ENCODE data around the gene PRAMEF11.

DNA sequence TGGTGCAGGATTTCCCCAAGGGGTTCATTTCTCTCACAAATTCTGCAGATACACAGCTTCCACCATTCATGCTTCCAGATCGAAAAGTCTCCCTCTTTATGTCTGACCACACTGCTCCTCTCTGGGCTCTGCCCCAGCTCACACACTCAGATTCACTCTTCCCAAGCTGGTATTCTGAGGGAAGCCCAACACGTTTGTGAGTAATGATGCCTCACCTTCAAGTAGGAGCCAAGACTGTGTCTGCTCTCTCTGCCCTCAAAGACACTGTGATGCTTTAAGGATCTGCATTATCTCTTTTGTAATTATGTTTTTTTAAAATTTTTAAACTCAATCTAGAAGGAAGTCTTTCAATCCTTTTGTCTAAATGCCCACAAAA is 19.8 kb downstream of the PRAMEF11 start:
- TF ChIP-seq, protein P1, sequence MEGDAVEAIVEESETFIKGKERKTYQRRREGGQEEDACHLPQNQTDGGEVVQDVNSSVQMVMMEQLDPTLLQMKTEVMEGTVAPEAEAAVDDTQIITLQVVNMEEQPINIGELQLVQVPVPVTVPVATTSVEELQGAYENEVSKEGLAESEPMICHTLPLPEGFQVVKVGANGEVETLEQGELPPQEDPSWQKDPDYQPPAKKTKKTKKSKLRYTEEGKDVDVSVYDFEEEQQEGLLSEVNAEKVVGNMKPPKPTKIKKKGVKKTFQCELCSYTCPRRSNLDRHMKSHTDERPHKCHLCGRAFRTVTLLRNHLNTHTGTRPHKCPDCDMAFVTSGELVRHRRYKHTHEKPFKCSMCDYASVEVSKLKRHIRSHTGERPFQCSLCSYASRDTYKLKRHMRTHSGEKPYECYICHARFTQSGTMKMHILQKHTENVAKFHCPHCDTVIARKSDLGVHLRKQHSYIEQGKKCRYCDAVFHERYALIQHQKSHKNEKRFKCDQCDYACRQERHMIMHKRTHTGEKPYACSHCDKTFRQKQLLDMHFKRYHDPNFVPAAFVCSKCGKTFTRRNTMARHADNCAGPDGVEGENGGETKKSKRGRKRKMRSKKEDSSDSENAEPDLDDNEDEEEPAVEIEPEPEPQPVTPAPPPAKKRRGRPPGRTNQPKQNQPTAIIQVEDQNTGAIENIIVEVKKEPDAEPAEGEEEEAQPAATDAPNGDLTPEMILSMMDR (IDR thresholded peaks at IDR 0.05; ENCODE audit: extremely low read depth in 1 of 2, insufficient read depth in 1 of 2, low read depth in 1 of 2, low read length in 2 of 2), result no peak
- TF ChIP-seq POLR2AphosphoS5 (IDR thresholded peaks at IDR 0.05; ENCODE audit: insufficient read depth, low read depth, low read length) (no peak), POLR2A (IDR thresholded peaks at IDR 0.05; ENCODE audit: low read depth, low read length) (no peak), EZH2 (IDR thresholded peaks at IDR 0.05; ENCODE audit: borderline replicate concordance, low read depth, low read length, severe bottlenecking) (no peak), JUN (IDR thresholded peaks at IDR 0.05; ENCODE audit: borderline replicate concordance, insufficient read depth, insufficient read length, low read depth) (no peak), FOS (IDR thresholded peaks at IDR 0.05; ENCODE audit: borderline replicate concordance, insufficient read depth, low read length) (no peak), MYC (IDR thresholded peaks at IDR 0.05; ENCODE audit: low read depth, low read length) (no peak), GATA2 (IDR thresholded peaks at IDR 0.05; ENCODE audit: insufficient read depth, insufficient read length, low read depth, low read length) (no peak)
- TF ChIP-seq, protein P2, sequence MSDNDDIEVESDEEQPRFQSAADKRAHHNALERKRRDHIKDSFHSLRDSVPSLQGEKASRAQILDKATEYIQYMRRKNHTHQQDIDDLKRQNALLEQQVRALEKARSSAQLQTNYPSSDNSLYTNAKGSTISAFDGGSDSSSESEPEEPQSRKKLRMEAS (IDR thresholded peaks at IDR 0.05; ENCODE audit: insufficient read depth, insufficient read length), result no peak

All from endothelial cell of umbilical vein (primary cell).